ENCODE results near the gene C1QTNF6. TPM values are rescaled to one million over a fixed set of nuclear protein-coding genes. Genes with fewer than 3 reads are reported as not detected.

The C1QTNF6 gene
- total and polyA plus RNA-seq, 2 experiments from 2014 or later: 1.7 to 2.3 TPM

GRCh38 chr22:37218771-37219411, 30.8 kb upstream of the C1QTNF6 start (continued):
- TF ChIP-seq REST (IDR thresholded peaks at IDR 0.05; ENCODE audit: unreplicated experiment): no peak
- TF ChIP-seq ETS1 (IDR thresholded peaks at IDR 0.05): no peak
- TF ChIP-seq EZH2phosphoT487 (IDR thresholded peaks at IDR 0.05; ENCODE audit: unreplicated experiment): no peak
- no peak for TF ChIP-seq STAT1 (IDR thresholded peaks at IDR 0.05; ENCODE audit: unreplicated experiment)
- no peak for TF ChIP-seq CREB1 (CRISPR knock-in tag; IDR thresholded peaks at IDR 0.05; ENCODE audit: low read depth)
- no peak for TF ChIP-seq CTCF (conservative IDR thresholded peaks at IDR 0.05; ENCODE audit: low read depth in 2 of 2)

- Mint-ChIP-seq H3K9me3 (peaks cover 11% of the 10 kb centered on the region; the same call in 2 of the 3 replicates), H3K4me1 (peaks cover 9% of the 10 kb centered on the region), H3K4me3 (no peak overlapping the region), H3K27ac (no peak overlapping the region), H3K36me3 (ENCODE audit: low read depth) (no peaks in the 10 kb centered on the region), H3K27me3 (ENCODE audit: insufficient read depth, low read depth, poor library complexity) (peaks cover 16% of the 10 kb centered on the region)
- Histone ChIP-seq H4K20me1 (replicated peaks; ENCODE audit: insufficient read depth) (no peaks in the 10 kb centered on the region), H3K36me3 (ENCODE audit: insufficient read depth) (no peaks in the 10 kb centered on the region), H3F3A (replicated peaks; ENCODE audit: low read depth) (no peaks in the 10 kb centered on the region), H2AFZ (no peak overlapping the region), H3K9me2 (ENCODE audit: insufficient read depth) (no peaks in the 10 kb centered on the region), H3K4me1 (ENCODE audit: insufficient read depth) (no peaks in the 10 kb centered on the region), H3K4me2 (no peak overlapping the region), H3K27ac (ENCODE audit: low read depth) (no peak overlapping the region), H3K27me3 (ENCODE audit: insufficient read depth) (no peaks in the 10 kb centered on the region), H3K4me3 (no peak overlapping the region), H3K79me2 (replicated peaks; ENCODE audit: insufficient read depth) (no peaks in the 10 kb centered on the region)
- ATAC-seq (no peak), DNase-seq (ENCODE audit: low spot score) (no peak)
- TF ChIP-seq ZNF462 (CRISPR knock-in tag; IDR thresholded peaks at IDR 0.05): no peak
- TF ChIP-seq ZNF331 (CRISPR knock-in tag; IDR thresholded peaks at IDR 0.05; ENCODE audit: low read depth): no peak
- no peak for TF ChIP-seq POLR2AphosphoS5 (IDR thresholded peaks at IDR 0.05; ENCODE audit: low read depth)
- TF ChIP-seq CTCF (conservative IDR thresholded peaks at IDR 0.05; ENCODE audit: low read depth in 2 of 2): no peak
- TF ChIP-seq EZH2phosphoT487 (IDR thresholded peaks at IDR 0.05; ENCODE audit: unreplicated experiment): no peak
Measured at GRCh38 chr22:37218399-37218770, 30.3 kb upstream of the C1QTNF6 start.
